ENCODE measurements around the gene WNT8B.

WNT8B gene

GRCh38 chr10:100485366-100485765 is 22.6 kb downstream of the WNT8B start:
- TF ChIP-seq CTCF (IDR thresholded peaks at IDR 0.05; ENCODE audit: insufficient read depth, low read length, missing control alignments), result no peak
- ChIA-PET CTCF (interaction anchor here (1.0 to 11.6 kb wide), 7 partner anchors 9 to 396 kb away, joined by 3 to 422 read pairs (median 5); no protein-coding TSS in a partner anchor), POLR2A (no interaction called here)
- DNase-seq (ENCODE audit: low read depth, low spot score), result no peak
- no peak overlapping the region for H3K4me3 ChIP-seq (ENCODE audit: low read depth, low read length)

DNA sequence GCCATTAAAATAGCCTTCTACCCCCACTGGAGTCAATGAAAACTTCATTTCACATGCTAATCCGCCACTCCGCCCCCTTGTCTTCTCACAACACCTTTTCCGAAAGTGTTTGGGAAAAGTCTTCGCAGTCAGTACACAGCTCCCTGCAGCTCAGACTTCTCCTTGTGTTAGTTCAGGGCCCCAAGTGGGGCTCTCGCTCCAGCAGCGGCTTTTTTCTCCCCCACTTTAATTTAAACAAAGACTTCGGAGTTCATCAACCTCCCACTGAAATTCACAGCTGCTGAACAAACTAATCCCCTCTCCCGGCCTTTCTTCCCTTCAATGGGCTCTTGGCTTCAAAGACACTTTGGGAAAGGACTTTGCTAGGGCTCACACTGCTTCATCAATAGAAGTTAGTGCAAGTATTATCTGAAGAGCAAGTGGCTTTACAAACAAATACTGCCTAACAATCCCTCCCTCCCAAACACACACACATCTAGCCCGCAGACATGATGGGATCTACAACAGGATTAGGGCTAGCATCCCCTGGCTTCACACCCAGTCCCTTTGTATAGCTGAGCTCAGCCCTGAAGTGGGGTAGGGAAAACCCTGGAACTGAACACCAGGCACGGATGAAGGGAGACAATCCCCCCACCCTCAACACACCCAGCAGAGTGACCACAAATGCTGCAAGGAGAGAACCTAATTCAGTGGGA is 23.1 kb downstream of the WNT8B start:
- ChIA-PET POLR2A (no interaction called here), CTCF (interaction anchor here (1.0 to 11.6 kb wide), 8 partner anchors 10 to 396 kb away, joined by 3 to 422 read pairs (median 4); no protein-coding TSS in a partner anchor)
- no peak overlapping the region for H3K4me3 ChIP-seq (ENCODE audit: low read depth, low read length)
- no peak for TF ChIP-seq CTCF (IDR thresholded peaks at IDR 0.05; ENCODE audit: insufficient read depth, low read length, missing control alignments)
- DNase-seq (ENCODE audit: low read depth, low spot score), result no peak

- POLR2A ChIA-PET, result no interaction called here
- no peak for TF ChIP-seq CTCF (IDR thresholded peaks at IDR 0.05; ENCODE audit: insufficient read depth, low read length, missing control alignments)
- CTCF ChIA-PET, result interaction anchor here (0.8 to 11.6 kb wide), 6 partner anchors 11 to 145 kb away, joined by 3 to 422 read pairs (median 6); no protein-coding TSS in a partner anchor
- DNase-seq (ENCODE audit: low read depth, low spot score), result no peak
- H3K4me3 ChIP-seq (ENCODE audit: low read depth, low read length), result no peak overlapping the region
These were observed 24.7 kb downstream of the WNT8B start for GRCh38 chr10:100487529-100487928.

- TF ChIP-seq CTCF (IDR thresholded peaks at IDR 0.05; ENCODE audit: insufficient read depth, low read length, missing control alignments), result no peak
- ChIA-PET POLR2A (no interaction called here), CTCF (interaction anchor here (1.2 to 11.6 kb wide), 3 partner anchors 13 to 29 kb away, joined by 6 to 422 read pairs (median 7); no protein-coding TSS in a partner anchor)
- DNase-seq (ENCODE audit: low read depth, low spot score), result no peak
- no peak overlapping the region for H3K4me3 ChIP-seq (ENCODE audit: low read depth, low read length)
These were observed 26.6 kb downstream of the WNT8B start for GRCh38 chr10:100489396-100489795.

- DNase-seq (ENCODE audit: low read depth, low spot score), result no peak
- no peak overlapping the region for H3K4me3 ChIP-seq (ENCODE audit: low read depth, low read length)
- TF ChIP-seq CTCF (IDR thresholded peaks at IDR 0.05; ENCODE audit: insufficient read depth, low read length, missing control alignments), result no peak
- CTCF ChIA-PET, result interaction anchor here (1.1 to 27.2 kb wide), 5 partner anchors 7 to 187 kb away, joined by 3 to 422 read pairs (median 7); partner anchors contain the start of gene SEC31B
- POLR2A ChIA-PET, result no interaction called here
These were observed 27.7 kb downstream of the WNT8B start for GRCh38 chr10:100490531-100490930.

- no peak overlapping the region for H3K4me3 ChIP-seq (ENCODE audit: low read depth, low read length)
- TF ChIP-seq CTCF (IDR thresholded peaks at IDR 0.05; ENCODE audit: insufficient read depth, low read length, missing control alignments), result no peak
- ChIA-PET CTCF (interaction anchor here (0.9 to 27.2 kb wide), 7 partner anchors 12 to 149 kb away, joined by 3 to 422 read pairs (median 6); partner anchors contain the start of gene SCD), POLR2A (no interaction called here)
- DNase-seq (ENCODE audit: low read depth, low spot score), result no peak
These were observed 33.8 kb downstream of the WNT8B start for GRCh38 chr10:100496567-100496966.
